ENCODE results near the gene ZNF512. TPM values are rescaled to one million over a fixed set of nuclear protein-coding genes. Genes with fewer than 3 reads are reported as not detected.
"Not testable (repeated sequence)": the region's sequence is repeated elsewhere in the genome, so short reads cannot be mapped to it uniquely, and the experiment has no call there.

ZNF512 gene
- 32.2 and 34.7 TPM in 2 replicates for total RNA-seq (ENCODE audit: low replicate concordance)

DNA sequence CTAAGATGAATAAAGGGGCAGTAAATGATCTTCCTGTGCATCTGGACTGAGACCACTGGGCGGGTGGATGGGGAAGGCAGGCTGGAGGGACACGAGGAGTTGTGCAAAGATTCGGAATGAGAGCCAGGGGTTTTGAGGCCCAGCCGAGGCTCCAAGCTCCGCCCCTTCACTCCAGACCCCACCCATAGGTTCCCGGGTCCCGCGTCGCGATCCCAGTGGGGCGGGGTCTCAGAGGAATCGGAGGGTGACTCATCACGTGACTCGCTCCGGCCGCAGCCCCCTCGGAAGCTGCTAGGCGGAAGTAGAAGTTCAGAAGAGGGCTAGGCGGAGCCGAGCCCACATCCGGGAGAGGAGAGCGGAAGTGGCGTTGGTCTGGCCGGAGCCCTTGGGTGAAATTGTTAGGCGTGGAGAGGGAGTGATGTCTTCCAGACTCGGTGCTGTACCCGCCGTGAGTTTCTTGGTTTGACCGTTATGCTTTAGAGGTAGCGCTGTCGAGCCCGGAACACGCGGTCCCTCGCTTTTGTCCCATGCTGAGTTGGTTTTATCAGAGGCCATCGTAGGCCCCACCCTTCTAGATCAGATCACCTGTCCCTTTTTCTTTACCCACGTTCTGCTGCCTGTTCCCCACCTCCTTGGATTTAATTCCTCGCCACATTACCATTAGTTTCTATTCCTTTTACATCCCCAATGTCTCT, at the start of gene ZNF512:
Gene ZNF512 (plus strand): TSS at position 348 of the 695 bp plus-strand sequence. CDS start 71 bp downstream, at position 419.
- TF ChIP-seq, protein P1, sequence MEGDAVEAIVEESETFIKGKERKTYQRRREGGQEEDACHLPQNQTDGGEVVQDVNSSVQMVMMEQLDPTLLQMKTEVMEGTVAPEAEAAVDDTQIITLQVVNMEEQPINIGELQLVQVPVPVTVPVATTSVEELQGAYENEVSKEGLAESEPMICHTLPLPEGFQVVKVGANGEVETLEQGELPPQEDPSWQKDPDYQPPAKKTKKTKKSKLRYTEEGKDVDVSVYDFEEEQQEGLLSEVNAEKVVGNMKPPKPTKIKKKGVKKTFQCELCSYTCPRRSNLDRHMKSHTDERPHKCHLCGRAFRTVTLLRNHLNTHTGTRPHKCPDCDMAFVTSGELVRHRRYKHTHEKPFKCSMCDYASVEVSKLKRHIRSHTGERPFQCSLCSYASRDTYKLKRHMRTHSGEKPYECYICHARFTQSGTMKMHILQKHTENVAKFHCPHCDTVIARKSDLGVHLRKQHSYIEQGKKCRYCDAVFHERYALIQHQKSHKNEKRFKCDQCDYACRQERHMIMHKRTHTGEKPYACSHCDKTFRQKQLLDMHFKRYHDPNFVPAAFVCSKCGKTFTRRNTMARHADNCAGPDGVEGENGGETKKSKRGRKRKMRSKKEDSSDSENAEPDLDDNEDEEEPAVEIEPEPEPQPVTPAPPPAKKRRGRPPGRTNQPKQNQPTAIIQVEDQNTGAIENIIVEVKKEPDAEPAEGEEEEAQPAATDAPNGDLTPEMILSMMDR (IDR thresholded peaks at IDR 0.05; ENCODE audit: insufficient read depth, low read length): peak; percentile 6
- DNase-seq (ENCODE audit: low read depth): peak; percentile 93
- H3K4me3 ChIP-seq (ENCODE audit: low read depth, low read length): peak within 1 kb of the TSS; percentile 85

DNA sequence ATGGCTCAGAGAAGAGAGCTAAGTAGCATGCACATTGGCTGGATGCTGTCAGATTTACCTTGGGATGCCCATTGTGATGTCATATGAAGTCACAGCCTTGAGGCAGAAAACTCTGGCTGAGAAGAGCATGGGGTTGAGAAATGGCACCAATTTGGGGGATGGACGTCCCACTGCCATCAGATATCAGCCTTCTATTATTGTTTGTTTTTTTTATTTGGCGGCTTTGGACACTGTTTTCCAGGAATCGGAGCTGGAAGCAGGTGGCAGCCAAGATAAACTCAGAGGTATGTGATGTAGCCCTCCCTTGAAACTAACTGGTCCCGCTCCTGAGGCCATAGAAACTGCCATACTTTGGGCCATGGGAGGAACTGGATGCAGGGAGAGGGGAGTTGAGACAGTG, 45.6 kb upstream of the ZNF512 start:
- DNase-seq (ENCODE audit: low read depth): no peak
- TF ChIP-seq, protein P1 (IDR thresholded peaks at IDR 0.05; ENCODE audit: insufficient read depth, low read length): no peak
- H3K4me3 ChIP-seq (ENCODE audit: low read depth, low read length): no peak overlapping the region

GRCh38 chr2:27538839-27539450, 43.9 kb upstream of the ZNF512 start:
- DNase-seq (ENCODE audit: low read depth); H3K4me3 ChIP-seq (ENCODE audit: low read depth, low read length): not testable (repeated sequence)

GRCh38 chr2:27539649-27540048, 43.2 kb upstream of the ZNF512 start:
- not testable (repeated sequence) for H3K4me3 ChIP-seq (ENCODE audit: low read depth, low read length); DNase-seq (ENCODE audit: low read depth)

DNA sequence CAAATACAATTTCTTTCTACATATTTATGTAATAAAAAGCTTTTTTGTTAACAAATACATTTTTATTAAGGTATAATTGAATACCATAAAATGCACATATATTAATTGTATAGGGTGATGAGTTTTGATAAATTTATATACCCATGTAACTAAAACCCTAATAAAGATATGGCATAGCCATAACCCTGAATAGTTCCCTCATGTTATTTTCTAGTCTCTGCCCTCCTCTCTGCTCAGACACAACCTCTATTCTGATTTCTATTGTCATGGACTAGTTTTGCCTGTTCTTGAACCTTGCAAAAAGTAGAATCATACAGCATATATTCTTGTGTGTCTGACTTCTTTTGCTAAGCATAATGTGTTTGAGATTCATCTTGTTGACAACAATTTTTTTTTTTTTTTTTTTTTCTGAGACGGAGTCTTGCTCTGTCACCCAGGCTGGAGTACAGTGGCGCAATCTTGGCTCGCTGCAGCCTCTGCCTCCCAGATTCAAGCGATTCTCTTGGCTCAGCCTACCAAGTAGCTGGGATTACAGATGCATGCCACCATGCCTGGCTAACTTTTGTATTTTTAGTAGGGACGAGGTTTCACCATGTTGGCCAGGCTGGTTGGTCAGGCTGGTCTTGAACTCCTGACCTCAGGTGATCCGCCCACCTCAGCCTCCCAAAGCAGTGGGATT, 38.6 kb upstream of the ZNF512 start:
- H3K4me3 ChIP-seq (ENCODE audit: low read depth, low read length): no peak overlapping the region
- TF ChIP-seq, protein P1 (IDR thresholded peaks at IDR 0.05; ENCODE audit: insufficient read depth, low read length): no peak
- DNase-seq (ENCODE audit: low read depth): no peak

- no peak overlapping the region for H3K4me3 ChIP-seq (ENCODE audit: low read depth, low read length)
- TF ChIP-seq, protein P1 (IDR thresholded peaks at IDR 0.05; ENCODE audit: insufficient read depth, low read length): no peak
- DNase-seq (ENCODE audit: low read depth): no peak
These were observed 37.3 kb upstream of the ZNF512 start for GRCh38 chr2:27545348-27546141.

GRCh38 chr2:27549303-27549702, 33.5 kb upstream of the ZNF512 start:
- H3K4me3 ChIP-seq (ENCODE audit: low read depth, low read length): no peak overlapping the region
- TF ChIP-seq, protein P1 (IDR thresholded peaks at IDR 0.05; ENCODE audit: insufficient read depth, low read length): no peak
- no peak for DNase-seq (ENCODE audit: low read depth)

Data from fibroblast of the aortic adventitia (primary cell).